Measurements from ENCODE around the gene PCSK1N. TPM values are rescaled to one million over a fixed set of nuclear protein-coding genes. Genes with fewer than 3 reads are reported as not detected.

PCSK1N gene
- total and polyA plus RNA-seq, 2 of the 13 experiments (the other 11 are each of a cell fraction or from before 2014, with no cell fraction given), result 4.5 to 14.0 TPM

DNA sequence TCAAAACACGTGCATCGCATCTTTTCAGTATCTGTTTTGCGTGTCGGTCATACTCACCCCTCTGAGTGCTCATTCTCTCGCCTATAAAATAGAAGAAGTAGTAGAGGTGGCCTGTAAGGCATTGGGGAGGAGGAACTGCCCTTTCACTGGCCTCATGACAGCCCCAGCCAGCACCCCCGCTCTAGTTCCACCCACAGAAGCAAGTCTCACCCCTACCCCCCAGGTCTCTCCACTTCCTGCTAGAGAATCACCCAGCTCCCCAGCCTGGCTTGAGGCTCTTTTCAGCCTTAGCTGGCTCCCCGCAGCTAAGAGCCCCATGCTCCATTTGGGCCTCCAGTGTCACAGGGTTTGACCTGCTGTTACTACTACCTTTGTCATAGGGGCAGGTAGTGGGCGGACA is 21.8 kb downstream of the PCSK1N start:
- no peak overlapping the region for H3K4me3 ChIP-seq (replicated peaks in 1 of 3; ENCODE audit: insufficient read depth in 1 of 3, low read depth in 2 of 3, low read length in 3 of 3)
- no peaks in the 10 kb centered on the region for H3K27me3 ChIP-seq (ENCODE audit: control insufficient read depth in 1 of 2, insufficient read depth in 2 of 2, low read length in 2 of 2)
- no peaks in the 10 kb centered on the region for H3K79me2 ChIP-seq (ENCODE audit: insufficient read depth, low read length)
- no peak for TF ChIP-seq ZKSCAN1 (IDR thresholded peaks at IDR 0.05; ENCODE audit: low read length)
- TF ChIP-seq MEIS1 (CRISPR knock-in tag; IDR thresholded peaks at IDR 0.05; ENCODE audit: borderline replicate concordance), result no peak
- TF ChIP-seq, protein P1, sequence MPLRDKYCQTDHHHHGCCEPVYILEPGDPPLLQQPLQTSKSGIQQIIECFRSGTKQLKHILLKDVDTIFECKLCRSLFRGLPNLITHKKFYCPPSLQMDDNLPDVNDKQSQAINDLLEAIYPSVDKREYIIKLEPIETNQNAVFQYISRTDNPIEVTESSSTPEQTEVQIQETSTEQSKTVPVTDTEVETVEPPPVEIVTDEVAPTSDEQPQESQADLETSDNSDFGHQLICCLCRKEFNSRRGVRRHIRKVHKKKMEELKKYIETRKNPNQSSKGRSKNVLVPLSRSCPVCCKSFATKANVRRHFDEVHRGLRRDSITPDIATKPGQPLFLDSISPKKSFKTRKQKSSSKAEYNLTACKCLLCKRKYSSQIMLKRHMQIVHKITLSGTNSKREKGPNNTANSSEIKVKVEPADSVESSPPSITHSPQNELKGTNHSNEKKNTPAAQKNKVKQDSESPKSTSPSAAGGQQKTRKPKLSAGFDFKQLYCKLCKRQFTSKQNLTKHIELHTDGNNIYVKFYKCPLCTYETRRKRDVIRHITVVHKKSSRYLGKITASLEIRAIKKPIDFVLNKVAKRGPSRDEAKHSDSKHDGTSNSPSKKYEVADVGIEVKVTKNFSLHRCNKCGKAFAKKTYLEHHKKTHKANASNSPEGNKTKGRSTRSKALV (CRISPR knock-in tag; IDR thresholded peaks at IDR 0.05), result no peak
- no peak for TF ChIP-seq SMAD1 (CRISPR knock-in tag; IDR thresholded peaks at IDR 0.05; ENCODE audit: borderline replicate concordance, low read depth)
- no peak overlapping the region for H3K4me2 ChIP-seq (ENCODE audit: low read depth, low read length)
- DNase-seq (ENCODE audit: low spot score) (no peak), ATAC-seq (no peak), FAIRE-seq (no peak)
- no peak overlapping the region for H3K27ac ChIP-seq (ENCODE audit: extremely low read length, insufficient read depth, low read length)
- ChIA-PET CTCF (ENCODE audit: low intra/inter-chr PET ratio, low total read pairs) (no interaction called here), POLR2A (no interaction called here)
- in situ Hi-C loops (cut with HindIII; ENCODE audit: extremely low pct_ligation_motif_present, low pct_unique_long_range_greater_than_20kb) (no loop called here), intact Hi-C loops (cut with micrococcal nuclease; ENCODE audit: unreplicated experiment) (no loop called here)
- H4K20me1 ChIP-seq (ENCODE audit: insufficient read depth, low read length), result no peaks in the 10 kb centered on the region
- 98% methylated on average over 8 of the region's 8 CpGs for WGBS (ENCODE audit: low lambda C conversion rate)
- BruUV-seq (replicated peaks), result no TSS peak
- no peaks in the 10 kb centered on the region for H3K9me3 ChIP-seq (ENCODE audit: low read length)
- H3K36me3 ChIP-seq (replicated peaks in 1 of 2; ENCODE audit: control insufficient read depth in 1 of 2, insufficient read depth in 2 of 2, low read length in 2 of 2), result peaks cover 1 to 13% of the 10 kb centered on the region in 2 experiments; a peak in 2 of 5 replicates
- H3K4me1 ChIP-seq (ENCODE audit: insufficient read depth, low read length), result no peaks in the 10 kb centered on the region
- no peak overlapping the region for H2AFZ ChIP-seq (ENCODE audit: low read length)
- no peak overlapping the region for H3K9ac ChIP-seq (ENCODE audit: insufficient read depth, low read depth, low read length)

- no peak overlapping the region for H3K27ac ChIP-seq (ENCODE audit: extremely low read length, insufficient read depth, low read length)
- peaks cover 11% of the 10 kb centered on the region for H3K4me1 ChIP-seq (ENCODE audit: insufficient read depth, low read length)
- H4K20me1 ChIP-seq (ENCODE audit: insufficient read depth, low read length), result no peaks in the 10 kb centered on the region
- FAIRE-seq, result peak; percentile 44
- no peaks in the 10 kb centered on the region for H3K79me2 ChIP-seq (ENCODE audit: insufficient read depth, low read length)
- CTCF ChIA-PET (ENCODE audit: low intra/inter-chr PET ratio, low total read pairs), result no interaction called here
- no peaks in the 10 kb centered on the region for H3K9me3 ChIP-seq (ENCODE audit: low read length)
- H3K36me3 ChIP-seq (replicated peaks in 1 of 2; ENCODE audit: control insufficient read depth in 1 of 2, insufficient read depth in 2 of 2, low read length in 2 of 2), result peaks cover 0 to 3% of the 10 kb centered on the region in 2 experiments; a peak in 2 of 5 replicates
- no peak overlapping the region for H3K9ac ChIP-seq (ENCODE audit: insufficient read depth, low read depth, low read length)
- H3K4me3 ChIP-seq (replicated peaks in 1 of 3; ENCODE audit: insufficient read depth in 1 of 3, low read depth in 2 of 3, low read length in 3 of 3), result no peak overlapping the region
- H2AFZ ChIP-seq (ENCODE audit: low read length), result no peak overlapping the region
- WGBS (ENCODE audit: low lambda C conversion rate), result 91% methylated on average over 1 of the region's 4 CpGs
- no TSS peak for BruUV-seq (replicated peaks)
- POLR2A ChIA-PET, result no interaction called here
- TF ChIP-seq CTCF (CRISPR knock-in tag; IDR thresholded peaks at IDR 0.05), result peak; percentile 44
- TF ChIP-seq STAG1 (CRISPR knock-in tag; IDR thresholded peaks at IDR 0.05), result peak; percentile 28
- no peak for TF ChIP-seq KLF6 (CRISPR knock-in tag; IDR thresholded peaks at IDR 0.05)
- no peak for TF ChIP-seq MEIS1 (CRISPR knock-in tag; IDR thresholded peaks at IDR 0.05; ENCODE audit: borderline replicate concordance)
- in situ Hi-C loops (cut with HindIII; ENCODE audit: extremely low pct_ligation_motif_present, low pct_unique_long_range_greater_than_20kb) (no loop called here), intact Hi-C loops (cut with micrococcal nuclease; ENCODE audit: unreplicated experiment) (no loop called here)
- no peak for ATAC-seq
- no peak for DNase-seq (ENCODE audit: low spot score)
- no peak overlapping the region for H3K4me2 ChIP-seq (ENCODE audit: low read depth, low read length)
- no peaks in the 10 kb centered on the region; a peak in 1 of 5 replicates for H3K27me3 ChIP-seq (ENCODE audit: control insufficient read depth in 1 of 2, insufficient read depth in 2 of 2, low read length in 2 of 2)
Observed at GRCh38 chrX:48806081-48806480, 29.3 kb downstream of the PCSK1N start.
